ENCODE results near the gene TXNRD2. TPM values are rescaled to one million over a fixed set of nuclear protein-coding genes. Genes with fewer than 3 reads are reported as not detected.

TXNRD2 gene
- total RNA-seq, 1 donor from 2014 or later = 40.4 TPM

- DNase-seq = peak; percentile 37
- no peak for ATAC-seq (ENCODE audit: poor library complexity)
- intact Hi-C loops (cut with DNase I) = no loop called here
Measured at GRCh38 chr22:19960491-19961200, 19.0 kb upstream of the TXNRD2 start.

- intact Hi-C loops (cut with DNase I) = no loop called here
- peak; percentile 51 for DNase-seq
- ATAC-seq (ENCODE audit: poor library complexity) = peak; percentile 23
Measured at GRCh38 chr22:19959587-19960490, 18.2 kb upstream of the TXNRD2 start.

- DNase-seq (peak; percentile 89), ATAC-seq (ENCODE audit: poor library complexity) (peak; percentile 65)
- intact Hi-C loops (cut with DNase I) = no loop called here
Measured at GRCh38 chr22:19959043-19959586, 17.5 kb upstream of the TXNRD2 start.

- intact Hi-C loops (cut with DNase I) = no loop called here
- peak; percentile 1 for ATAC-seq (ENCODE audit: poor library complexity)
- peak; percentile 43 for DNase-seq
Measured at GRCh38 chr22:19958083-19959042, 16.7 kb upstream of the TXNRD2 start.

GRCh38 chr22:19957445-19957844, 15.8 kb upstream of the TXNRD2 start:
- DNase-seq (peak; percentile 36), ATAC-seq (ENCODE audit: poor library complexity) (no peak)
- intact Hi-C loops (cut with DNase I) = no loop called here

- no peak for ATAC-seq (ENCODE audit: poor library complexity)
- peak; percentile 57 for DNase-seq
- intact Hi-C loops (cut with DNase I) = no loop called here
Measured at GRCh38 chr22:19955241-19956128, 13.9 kb upstream of the TXNRD2 start.

- ATAC-seq (ENCODE audit: poor library complexity) (peak; percentile 34), DNase-seq (peak; percentile 36)
- intact Hi-C loops (cut with DNase I) = no loop called here
Measured at GRCh38 chr22:19951346-19951745, 9.7 kb upstream of the TXNRD2 start.

- intact Hi-C loops (cut with DNase I) = no loop called here
- no peak for ATAC-seq (ENCODE audit: poor library complexity)
- DNase-seq = peak; percentile 2
Measured at GRCh38 chr22:19948057-19948760, 6.6 kb upstream of the TXNRD2 start.

GRCh38 chr22:19943082-19944026, 1.7 kb upstream of the TXNRD2 start:
- DNase-seq = peak; percentile 45
- peak; percentile 56 for ATAC-seq (ENCODE audit: poor library complexity)
- intact Hi-C loops (cut with DNase I) = no loop called here

GRCh38 chr22:19942157-19943081, 801 bp upstream of the TXNRD2 start:
- ATAC-seq (ENCODE audit: poor library complexity) (peak; percentile 54), DNase-seq (peak; percentile 57)
- intact Hi-C loops (cut with DNase I) = no loop called here

- peak; percentile 44 for DNase-seq
- intact Hi-C loops (cut with DNase I) = no loop called here
- ATAC-seq (ENCODE audit: poor library complexity) = no peak
Measured at GRCh38 chr22:19940536-19941364, 868 bp downstream of the TXNRD2 start.

- intact Hi-C loops (cut with DNase I) = no loop called here
- DNase-seq = no peak
- ATAC-seq (ENCODE audit: poor library complexity) = no peak
Measured at GRCh38 chr22:19937616-19938473, 3.8 kb downstream of the TXNRD2 start.

GRCh38 chr22:19936513-19936912, 5.1 kb downstream of the TXNRD2 start:
- no peak for DNase-seq
- intact Hi-C loops (cut with DNase I) = no loop called here

More at GRCh38 chr22:19936513-19936912, 5.1 kb downstream of the TXNRD2 start:
- no peak for ATAC-seq (ENCODE audit: poor library complexity)
